GM18870 (cell line): ENCODE measurements around the gene BAZ2B.
A peak's percentile ranks its signal among the peaks of the same experiment; 100 is the strongest.
"Not testable (repeated sequence)": the region's sequence is repeated elsewhere in the genome, so short reads cannot be mapped to it uniquely, and the experiment has no call there.

Experiments
- ATAC-seq: cut with Tn5 transposase; IDR thresholded peaks from one replicate; pipeline ENCODE4 v1.9.1; 2021; ENCODE audit warnings: moderate library complexity; ENCODE audit not compliant: unreplicated experiment

Gene BAZ2B

GRCh38 chr2:159616286-159616701 is at the start of gene BAZ2B:
Gene BAZ2B (minus strand): TSS chr2:159616548. CDS start chr2:159478719, 137,829 bp downstream.
- peak; percentile 43 for ATAC-seq

DNA sequence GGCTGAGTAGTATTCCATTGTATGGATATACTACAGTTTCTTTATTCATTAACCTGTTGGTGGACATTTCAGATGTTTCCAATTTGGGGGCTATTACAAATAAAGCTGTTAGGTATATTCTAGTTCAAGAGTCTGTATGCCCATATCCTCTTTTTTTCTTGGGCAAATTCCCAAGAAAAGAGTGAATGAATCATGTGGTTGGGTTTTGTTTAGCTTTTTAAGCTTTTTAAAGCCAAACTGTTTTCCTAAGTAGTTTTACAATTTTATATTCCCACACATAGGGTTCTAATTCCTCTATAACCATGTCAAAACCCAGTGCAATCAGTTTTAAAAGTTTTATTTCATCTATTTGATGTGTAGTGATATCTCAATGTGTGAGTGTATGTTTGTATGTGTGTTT is 44.9 kb upstream of the BAZ2B start:
- ATAC-seq, result no peak

GRCh38 chr2:159658881-159659873 is 42.8 kb upstream of the BAZ2B start:
- no peak for ATAC-seq

DNA sequence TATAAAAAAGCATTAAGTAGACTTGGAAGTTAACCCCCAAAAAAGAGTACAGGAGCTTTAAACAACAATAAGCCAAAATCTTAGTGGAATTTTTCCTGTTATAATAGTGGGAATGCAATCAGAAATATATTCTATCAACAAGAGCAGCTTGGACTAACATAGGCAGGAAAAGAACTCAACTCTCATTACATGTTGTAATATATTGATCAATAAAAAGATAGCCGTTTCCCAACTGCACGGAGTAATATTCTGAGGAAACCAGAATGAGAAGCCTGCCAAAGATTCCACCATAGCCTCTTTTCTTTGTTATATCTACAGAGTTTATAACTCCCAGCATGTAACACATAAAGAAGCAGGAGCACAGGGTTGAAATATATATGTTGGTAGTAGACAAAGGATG is 37.6 kb upstream of the BAZ2B start:
- no peak for ATAC-seq

DNA sequence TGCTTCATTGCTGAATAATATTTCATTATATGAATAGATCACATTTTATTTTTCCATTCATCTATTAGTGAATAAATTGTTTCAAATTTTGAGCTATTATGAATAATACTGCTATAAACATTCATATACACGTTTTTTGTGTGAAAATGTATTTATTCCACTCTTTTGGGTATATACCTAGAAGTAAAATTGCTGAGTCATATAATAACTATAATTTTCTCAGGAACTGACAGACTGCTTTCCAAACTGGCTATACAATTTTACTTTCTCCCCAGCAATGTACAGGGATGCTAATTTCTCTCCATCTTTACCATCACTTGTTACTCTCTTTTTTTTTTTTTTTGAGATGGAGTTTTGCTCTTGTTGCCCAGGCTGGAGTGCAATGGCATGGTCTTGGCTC is 35.5 kb upstream of the BAZ2B start:
- ATAC-seq, result no peak

GRCh38 chr2:159650574-159650973 is 34.2 kb upstream of the BAZ2B start:
- ATAC-seq, result no peak

GRCh38 chr2:159648643-159649042 is 32.3 kb upstream of the BAZ2B start:
- ATAC-seq, result no peak

- ATAC-seq, result no peak
These were observed 31.3 kb upstream of the BAZ2B start for GRCh38 chr2:159647667-159648066.

DNA sequence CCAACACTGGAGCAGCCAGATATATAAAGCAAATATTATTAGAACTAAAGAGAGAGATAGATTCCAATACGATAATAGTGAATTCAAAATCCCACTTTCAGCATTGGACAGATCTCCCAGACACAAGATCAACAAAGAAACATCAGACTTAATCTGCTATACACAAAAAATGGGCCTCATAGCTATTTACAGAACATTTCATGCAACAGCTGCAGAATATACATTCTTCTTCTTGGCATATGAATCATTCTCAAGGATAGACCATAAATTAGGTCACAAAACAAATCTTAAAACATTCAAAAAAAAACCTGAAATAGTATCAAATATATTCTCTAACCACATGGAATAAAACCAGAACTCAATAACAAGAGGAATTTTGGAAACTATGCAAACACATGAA is 23.8 kb upstream of the BAZ2B start:
- ATAC-seq, result no peak

DNA sequence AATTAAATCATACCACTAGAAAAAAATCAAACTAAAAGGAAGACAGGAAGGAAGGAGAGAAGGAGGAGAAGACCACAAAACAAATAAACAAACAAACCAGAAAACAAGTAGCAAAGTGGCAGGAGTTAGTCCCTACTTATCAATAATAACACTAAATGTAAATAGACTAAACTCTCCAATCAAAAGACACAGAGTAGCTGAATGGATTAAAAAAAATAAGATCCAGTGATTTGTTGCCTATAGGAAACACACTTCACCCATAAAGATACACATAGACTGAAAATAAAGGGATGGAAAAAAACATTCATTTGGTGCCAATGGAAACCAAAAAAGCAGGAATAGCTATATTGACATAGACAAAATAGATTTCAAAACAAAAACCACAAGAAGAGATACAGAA is 23.4 kb upstream of the BAZ2B start:
- no peak for ATAC-seq

- ATAC-seq, result no peak
These were observed 22.7 kb upstream of the BAZ2B start for GRCh38 chr2:159639071-159639470.

GRCh38 chr2:159637988-159638501 is 21.7 kb upstream of the BAZ2B start:
- no peak for ATAC-seq

DNA sequence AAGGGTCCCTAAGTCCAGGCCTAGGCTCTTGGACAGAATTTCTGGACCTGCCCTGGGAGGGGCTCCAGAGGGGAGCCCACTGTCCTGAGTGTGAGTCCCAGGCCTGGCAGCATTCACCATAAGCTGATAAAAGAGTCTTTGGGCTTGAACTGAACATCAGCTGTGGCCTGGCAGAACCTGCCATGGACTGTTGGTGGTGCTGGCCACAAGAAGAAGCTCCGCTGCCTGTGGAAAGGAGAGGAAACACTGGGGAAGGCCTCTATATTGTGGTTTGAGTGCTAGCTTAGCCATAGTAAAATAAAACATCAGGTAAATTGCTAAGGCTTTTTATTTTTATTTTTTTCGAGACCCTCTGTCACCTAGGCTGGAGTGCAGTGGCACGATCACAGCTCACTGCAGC is 20.9 kb upstream of the BAZ2B start:
- ATAC-seq, result no peak

- no peak for ATAC-seq
These were observed 18.9 kb upstream of the BAZ2B start for GRCh38 chr2:159635006-159635789.

DNA sequence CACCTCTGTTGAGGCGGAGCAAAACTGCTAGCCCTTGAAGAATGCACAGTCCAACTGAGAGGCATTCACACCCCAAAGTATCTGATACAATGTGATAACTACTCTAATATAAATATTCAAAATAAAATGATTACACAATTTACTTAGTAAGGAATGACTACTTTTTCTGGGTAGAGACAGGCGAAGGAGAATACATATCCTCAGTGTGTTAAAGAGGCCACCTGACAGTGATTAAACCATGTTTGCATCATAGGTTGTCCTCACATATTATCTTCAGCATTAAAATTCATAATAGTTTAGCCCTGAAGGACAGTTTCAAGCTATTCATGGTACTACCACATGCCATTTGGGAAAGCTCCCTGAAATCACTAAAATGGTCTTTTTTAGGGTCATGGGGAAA is 16.9 kb upstream of the BAZ2B start:
- ATAC-seq, result no peak

GRCh38 chr2:159625628-159626027 is 9.3 kb upstream of the BAZ2B start:
- not testable (repeated sequence) for ATAC-seq

DNA sequence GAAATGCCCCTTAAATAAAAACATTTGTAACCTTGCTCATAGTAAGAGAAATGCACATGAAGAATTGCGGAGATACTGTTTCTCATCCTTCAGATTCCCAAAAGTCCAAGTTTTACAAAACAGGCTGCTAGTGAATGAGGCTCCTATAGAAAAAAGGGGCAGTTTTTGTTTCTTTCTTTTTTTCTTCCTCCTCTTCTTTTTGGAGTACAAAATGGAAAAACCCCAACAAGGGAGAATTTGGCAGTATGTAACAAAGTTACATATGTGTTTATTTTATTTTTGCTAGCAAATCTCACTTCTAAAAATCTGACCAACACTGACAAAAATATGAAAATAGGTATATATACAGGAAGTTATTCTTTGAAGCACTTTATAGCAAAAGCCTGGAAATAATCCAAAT is 7.1 kb upstream of the BAZ2B start:
- no peak for ATAC-seq

- ATAC-seq, result no peak
These were observed 6.6 kb upstream of the BAZ2B start for GRCh38 chr2:159622966-159623365.

GRCh38 chr2:159620796-159621195 is 4.4 kb upstream of the BAZ2B start:
- no peak for ATAC-seq

DNA sequence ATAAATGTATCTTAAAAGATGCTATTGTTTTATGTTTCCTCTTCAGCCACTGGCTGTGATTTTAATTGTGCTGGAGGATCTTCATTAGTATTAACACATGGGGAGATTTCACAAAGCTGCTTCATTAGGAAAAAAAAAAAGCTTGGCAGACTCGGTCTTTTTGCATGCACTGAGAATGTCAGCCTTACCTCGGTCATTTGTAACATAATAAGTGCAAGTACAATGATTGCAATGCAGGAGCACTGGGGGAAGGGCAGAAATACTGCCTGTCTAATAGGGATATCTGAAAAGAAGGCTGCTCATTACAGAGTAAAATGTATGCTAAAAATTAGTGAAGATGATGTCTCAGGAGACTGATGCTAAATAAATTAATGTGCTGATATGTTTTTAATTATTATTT is 1.3 kb upstream of the BAZ2B start:
- ATAC-seq, result no peak

DNA sequence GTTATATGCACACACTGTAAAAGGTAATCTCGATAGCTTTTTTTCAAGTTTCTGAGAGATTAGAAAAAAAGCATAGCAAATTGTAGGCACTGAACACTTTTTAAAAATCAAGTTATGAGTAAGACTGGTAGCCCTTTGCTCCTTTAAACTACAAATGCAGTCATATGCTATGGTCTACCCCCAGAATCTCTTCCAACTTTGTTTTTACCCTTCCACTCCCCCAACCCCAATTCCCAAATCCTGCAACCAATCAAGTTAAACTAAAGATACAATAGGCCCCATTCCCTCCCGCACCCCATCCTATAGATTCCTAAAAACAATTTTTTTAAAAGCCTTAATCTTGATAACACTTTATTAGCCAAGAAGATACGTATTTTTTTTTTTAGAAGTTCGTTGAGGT is 752 bp upstream of the BAZ2B start:
- no peak for ATAC-seq
